ENCODE measurements around the gene SLC16A11. TPM values are rescaled to one million over a fixed set of nuclear protein-coding genes. Genes with fewer than 3 reads are reported as not detected.

Gene SLC16A11
- polyA plus RNA-seq, 1 donor (not counting 4 experiments of a cell fraction or from before 2014, with no cell fraction given), result not detected

DNA sequence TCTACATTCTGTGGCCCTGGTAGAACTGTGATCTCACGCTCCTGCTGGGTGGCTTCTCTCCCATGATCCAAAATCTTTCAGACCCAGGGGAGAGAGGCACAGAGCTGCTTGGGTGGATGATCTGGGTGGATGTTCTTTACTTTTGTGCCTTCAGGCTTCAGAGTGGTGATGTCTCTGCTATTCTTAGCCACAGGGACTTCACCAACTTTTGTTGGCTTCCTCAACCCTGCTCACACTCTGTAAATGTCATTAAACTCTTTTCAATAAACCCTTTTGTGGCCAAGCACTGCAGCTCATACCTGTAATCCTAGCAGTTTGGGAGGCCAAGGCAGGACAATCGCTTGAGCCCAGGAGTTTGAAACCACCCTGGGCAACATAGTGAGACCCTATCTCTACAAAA is 28.5 kb upstream of the SLC16A11 start:
- no peaks in the 10 kb centered on the region for H3K9me1 ChIP-seq (ENCODE audit: control insufficient read depth, extremely low read depth, insufficient read depth, low read length)
- no peaks in the 10 kb centered on the region for H3K4me1 ChIP-seq (ENCODE audit: control insufficient read depth, extremely low read depth, insufficient read depth, low read length)
- peaks cover 2% of the 10 kb centered on the region for H3K9me3 ChIP-seq (ENCODE audit: control insufficient read depth, low read depth, low read length)
- H3K36me3 ChIP-seq (ENCODE audit: control insufficient read depth in 2 of 2, extremely low read depth in 1 of 2, insufficient read depth in 2 of 2, low read length in 2 of 2), result no peaks in the 10 kb centered on the region
- no peak for DNase-seq (ENCODE audit: low read depth, low spot score)
- H4K20me1 ChIP-seq (ENCODE audit: control insufficient read depth, extremely low read depth, insufficient read depth, low read length), result no peaks in the 10 kb centered on the region
- H2AFZ ChIP-seq (ENCODE audit: control insufficient read depth, low read length), result no peak overlapping the region
- FAIRE-seq, result no peak
- H3K79me2 ChIP-seq (ENCODE audit: control insufficient read depth, insufficient read depth, low read length), result no peaks in the 10 kb centered on the region
- no peak overlapping the region for H3K4me3 ChIP-seq (ENCODE audit: control insufficient read depth in 2 of 3, extremely low read depth in 1 of 3, insufficient read depth in 2 of 3, low read depth in 1 of 3, low read length in 3 of 3)
- H3K9ac ChIP-seq (ENCODE audit: control insufficient read depth, extremely low read depth, insufficient read depth, low read length), result no peak overlapping the region
- no peak overlapping the region for H3K27ac ChIP-seq (ENCODE audit: control insufficient read depth, insufficient read depth, low read length)
- dilution Hi-C loops (cut with MboI; ENCODE audit: extremely low pct_ligation_motif_present, low sequenced_read_pairs), result no loop called here
- TF ChIP-seq, protein P1, sequence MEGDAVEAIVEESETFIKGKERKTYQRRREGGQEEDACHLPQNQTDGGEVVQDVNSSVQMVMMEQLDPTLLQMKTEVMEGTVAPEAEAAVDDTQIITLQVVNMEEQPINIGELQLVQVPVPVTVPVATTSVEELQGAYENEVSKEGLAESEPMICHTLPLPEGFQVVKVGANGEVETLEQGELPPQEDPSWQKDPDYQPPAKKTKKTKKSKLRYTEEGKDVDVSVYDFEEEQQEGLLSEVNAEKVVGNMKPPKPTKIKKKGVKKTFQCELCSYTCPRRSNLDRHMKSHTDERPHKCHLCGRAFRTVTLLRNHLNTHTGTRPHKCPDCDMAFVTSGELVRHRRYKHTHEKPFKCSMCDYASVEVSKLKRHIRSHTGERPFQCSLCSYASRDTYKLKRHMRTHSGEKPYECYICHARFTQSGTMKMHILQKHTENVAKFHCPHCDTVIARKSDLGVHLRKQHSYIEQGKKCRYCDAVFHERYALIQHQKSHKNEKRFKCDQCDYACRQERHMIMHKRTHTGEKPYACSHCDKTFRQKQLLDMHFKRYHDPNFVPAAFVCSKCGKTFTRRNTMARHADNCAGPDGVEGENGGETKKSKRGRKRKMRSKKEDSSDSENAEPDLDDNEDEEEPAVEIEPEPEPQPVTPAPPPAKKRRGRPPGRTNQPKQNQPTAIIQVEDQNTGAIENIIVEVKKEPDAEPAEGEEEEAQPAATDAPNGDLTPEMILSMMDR (optimal IDR thresholded peaks at IDR 0.05 in 1 of 3, IDR thresholded peaks at IDR 0.05 in 1 of 3, conservative IDR thresholded peaks at IDR 0.05 in 1 of 3; ENCODE audit: extremely low read depth in 1 of 3, insufficient read depth in 2 of 3, low read length in 3 of 3), result no peak
- no peak for TF ChIP-seq EZH2 (IDR thresholded peaks at IDR 0.05; ENCODE audit: low read length)
- no peak overlapping the region for H3K4me2 ChIP-seq (ENCODE audit: control insufficient read depth, extremely low read depth, insufficient read depth, low read depth, low read length)
- peaks cover 9% of the 10 kb centered on the region for H3K27me3 ChIP-seq (ENCODE audit: control insufficient read depth, extremely low read depth, insufficient read depth, low read length)

DNA sequence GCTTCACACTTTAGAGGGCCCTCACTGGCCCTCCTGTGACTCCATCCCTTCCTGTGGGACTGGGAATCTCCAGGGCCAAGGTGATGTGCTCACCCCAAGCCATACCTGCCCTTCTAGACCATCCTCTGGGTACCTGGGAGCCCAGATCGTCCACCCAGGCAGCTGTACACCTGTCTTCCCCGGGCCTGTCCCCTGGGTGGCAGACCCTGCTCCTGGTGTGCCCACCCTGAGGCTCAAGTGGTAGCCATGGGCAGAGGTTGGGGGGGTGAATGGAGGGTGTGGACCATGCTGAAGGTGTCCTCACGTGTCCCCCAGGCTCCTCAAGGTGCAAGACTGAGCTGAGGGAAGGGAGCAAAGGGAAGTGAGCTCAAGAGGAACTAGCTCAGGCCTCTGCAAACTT is 26.8 kb upstream of the SLC16A11 start:
- Histone ChIP-seq H3K27me3 (ENCODE audit: control insufficient read depth, extremely low read depth, insufficient read depth, low read length) (peaks cover 9% of the 10 kb centered on the region), H3K36me3 (ENCODE audit: control insufficient read depth in 2 of 2, extremely low read depth in 1 of 2, insufficient read depth in 2 of 2, low read length in 2 of 2) (no peaks in the 10 kb centered on the region), H3K4me1 (ENCODE audit: control insufficient read depth, extremely low read depth, insufficient read depth, low read length) (no peaks in the 10 kb centered on the region), H2AFZ (ENCODE audit: control insufficient read depth, low read length) (no peak overlapping the region), H3K4me2 (ENCODE audit: control insufficient read depth, extremely low read depth, insufficient read depth, low read depth, low read length) (no peak overlapping the region), H3K79me2 (ENCODE audit: control insufficient read depth, insufficient read depth, low read length) (no peaks in the 10 kb centered on the region), H4K20me1 (ENCODE audit: control insufficient read depth, extremely low read depth, insufficient read depth, low read length) (no peaks in the 10 kb centered on the region), H3K4me3 (ENCODE audit: control insufficient read depth in 2 of 3, extremely low read depth in 1 of 3, insufficient read depth in 2 of 3, low read depth in 1 of 3, low read length in 3 of 3) (no peak overlapping the region), H3K27ac (ENCODE audit: control insufficient read depth, insufficient read depth, low read length) (no peak overlapping the region), H3K9me1 (ENCODE audit: control insufficient read depth, extremely low read depth, insufficient read depth, low read length) (no peaks in the 10 kb centered on the region), H3K9me3 (ENCODE audit: control insufficient read depth, low read depth, low read length) (peaks cover 2% of the 10 kb centered on the region), H3K9ac (ENCODE audit: control insufficient read depth, extremely low read depth, insufficient read depth, low read length) (no peak overlapping the region)
- dilution Hi-C loops (cut with MboI; ENCODE audit: extremely low pct_ligation_motif_present, low sequenced_read_pairs), result no loop called here
- TF ChIP-seq, protein P1 (optimal IDR thresholded peaks at IDR 0.05 in 1 of 3, IDR thresholded peaks at IDR 0.05 in 1 of 3, conservative IDR thresholded peaks at IDR 0.05 in 1 of 3; ENCODE audit: extremely low read depth in 1 of 3, insufficient read depth in 2 of 3, low read length in 3 of 3), result no peak
- no peak for TF ChIP-seq EZH2 (IDR thresholded peaks at IDR 0.05; ENCODE audit: low read length)
- no peak for FAIRE-seq
- no peak for DNase-seq (ENCODE audit: low read depth, low spot score)

Data from keratinocyte (primary cell).